H9 (cell line): ENCODE measurements around the gene BSG. TPM values are rescaled to one million over a fixed set of nuclear protein-coding genes. Genes with fewer than 3 reads are reported as not detected.
A peak's percentile ranks its signal among the peaks of the same experiment; 100 is the strongest.

Experiments used
- DNase-seq: peaks from one replicate; pipeline ENCODE4 v3.0.0-alpha.2; 2017
- H2AFZ ChIP-seq: one replicate; pipeline ENCODE4 v1.6.1; 2013; ENCODE audit warnings: mild to moderate bottlenecking, low read length, control low read depth, moderate library complexity
- H2AK5ac ChIP-seq: 2 replicates; pipeline ENCODE4 v1.6.1; 2013; ENCODE audit warnings: low read length, control low read depth, mixed read lengths; ENCODE audit not compliant: insufficient read length
- H2BK120ac ChIP-seq: one replicate; pipeline ENCODE4 v1.6.1; 2013; ENCODE audit warnings: low read depth, mild to moderate bottlenecking, low read length, control low read depth, inconsistent platforms; ENCODE audit not compliant: poor library complexity, severe bottlenecking
- H2BK12ac ChIP-seq: 2 replicates; pipeline ENCODE4 v1.6.1; 2013; ENCODE audit warnings: low read length, control low read depth, mixed read lengths, low read depth; ENCODE audit not compliant: insufficient read length
- H2BK15ac ChIP-seq: 2 replicates; pipeline ENCODE4 v1.6.1; 2013; ENCODE audit warnings: low read depth, low read length, control low read depth
- H2BK20ac ChIP-seq: one replicate; pipeline ENCODE4 v1.6.1; 2013; ENCODE audit warnings: low read depth, mild to moderate bottlenecking, low read length, control low read depth, inconsistent platforms; ENCODE audit not compliant: poor library complexity, severe bottlenecking
- H2BK5ac ChIP-seq: 2 replicates; pipeline ENCODE4 v1.6.1; 2013; ENCODE audit warnings: low read length, control low read depth, mixed read lengths; ENCODE audit not compliant: insufficient read length
- H3K14ac ChIP-seq: 2 replicates; pipeline ENCODE4 v1.6.1; 2013; ENCODE audit warnings: low read length, control low read depth; ENCODE audit not compliant: insufficient read depth
- H3K18ac ChIP-seq: 2 replicates; pipeline ENCODE4 v1.6.1; 2013; ENCODE audit warnings: low read depth, mild to moderate bottlenecking, mixed read lengths, low read length, control low read depth; ENCODE audit not compliant: insufficient read length
- H3K23ac ChIP-seq: 2 replicates; pipeline ENCODE4 v1.6.1; 2013; ENCODE audit warnings: low read length, control low read depth, mixed read lengths, low read depth; ENCODE audit not compliant: insufficient read length
- H3K23me2 ChIP-seq: 2 replicates; pipeline ENCODE4 v1.6.1; 2013; ENCODE audit warnings: low read depth, mild to moderate bottlenecking, mixed read lengths, low read length, control low read depth; ENCODE audit not compliant: insufficient read length, poor library complexity, severe bottlenecking
- H3K27ac ChIP-seq: 2 replicates; pipeline ENCODE4 v1.5.1; 2013; ENCODE audit warnings: low read length, control low read depth, mixed read lengths, low read depth; ENCODE audit not compliant: insufficient read length
- H3K27me3 ChIP-seq: 2 replicates; pipeline ENCODE4 v1.6.1; 2013; ENCODE audit warnings: low read length, control low read depth, inconsistent platforms; ENCODE audit not compliant: insufficient read depth
- H3K4ac ChIP-seq: 2 replicates; pipeline ENCODE4 v1.6.1; 2013; ENCODE audit warnings: low read depth, mild to moderate bottlenecking, control low read depth, inconsistent platforms, low read length, moderate library complexity
- H3K4me1 ChIP-seq: 2 replicates; pipeline ENCODE4 v1.6.1; 2013; ENCODE audit warnings: low read length, control low read depth, inconsistent platforms; ENCODE audit not compliant: insufficient read depth
- H3K4me2 ChIP-seq: 2 replicates; pipeline ENCODE4 v1.6.1; 2013; ENCODE audit warnings: low read length, control low read depth, mixed read lengths; ENCODE audit not compliant: insufficient read length, insufficient read depth
- H3K56ac ChIP-seq: 2 replicates; pipeline ENCODE4 v1.6.1; 2013; ENCODE audit warnings: low read depth, mild to moderate bottlenecking, mixed read lengths, low read length, control low read depth; ENCODE audit not compliant: insufficient read length
- H3K79me1 ChIP-seq: 2 replicates; pipeline ENCODE4 v1.6.1; 2013; ENCODE audit warnings: low read depth, mild to moderate bottlenecking, moderate library complexity, low read length, control low read depth, inconsistent platforms; ENCODE audit not compliant: insufficient read depth, poor library complexity, severe bottlenecking
- H3K79me2 ChIP-seq: 2 replicates; pipeline ENCODE4 v1.6.1; 2013; ENCODE audit warnings: low read length, control low read depth, inconsistent platforms; ENCODE audit not compliant: insufficient read depth
- H3K9ac ChIP-seq: 2 replicates; pipeline ENCODE4 v1.6.1; 2013; ENCODE audit warnings: low read length, control low read depth, mixed read lengths; ENCODE audit not compliant: insufficient read length; ENCODE audit errors: extremely low read depth
- H3K9me3 ChIP-seq: one replicate; pipeline ENCODE4 v1.6.1; 2013; ENCODE audit warnings: low read depth, low read length, inconsistent platforms; ENCODE audit not compliant: control insufficient read depth
- H3T11ph ChIP-seq: one replicate; pipeline ENCODE4 v1.6.1; 2013; ENCODE audit warnings: mild to moderate bottlenecking, low read length, control low read depth, inconsistent platforms
- H4K20me1 ChIP-seq: one replicate; pipeline ENCODE4 v1.6.1; 2013; ENCODE audit not compliant: control insufficient read depth, insufficient read length, insufficient read depth
- H4K5ac ChIP-seq: 2 replicates; pipeline ENCODE4 v1.6.1; 2013; ENCODE audit warnings: low read depth, mild to moderate bottlenecking, mixed read lengths, low read length, control low read depth; ENCODE audit not compliant: insufficient read length
- H4K8ac ChIP-seq: replicated peaks from 2 replicates; pipeline ENCODE4 v1.6.1; 2013; ENCODE audit warnings: low read length, control low read depth, mixed read lengths, low read depth; ENCODE audit not compliant: insufficient read length
- H4K91ac ChIP-seq: 2 replicates; pipeline ENCODE4 v1.6.1; 2013; ENCODE audit warnings: low read depth, mild to moderate bottlenecking, moderate library complexity, mixed read lengths, low read length, control low read depth; ENCODE audit not compliant: insufficient read length
- H3K27ac Mint-ChIP-seq, 3 experiments: 2 replicates in 2 of 3; 3 replicates in 1 of 3; pipeline ENCODE4 v1.8.0; 2020 to 2021; ENCODE audit warnings: mixed read lengths in 3 of 3, mild to moderate bottlenecking in 1 of 3, moderate library complexity in 1 of 3
- H3K27me3 Mint-ChIP-seq: 2 replicates; pipeline ENCODE4 v1.8.0; 2021; ENCODE audit warnings: low read depth, mild to moderate bottlenecking, moderate library complexity, mixed read lengths
- H3K36me3 Mint-ChIP-seq, 3 experiments: 2 replicates in 2 of 3; 3 replicates in 1 of 3; pipeline ENCODE4 v1.8.0; 2020 to 2021; ENCODE audit warnings: low read depth in 3 of 3, mixed read lengths in 3 of 3; ENCODE audit not compliant: insufficient read depth in 1 of 3
- H3K4me1 Mint-ChIP-seq, 2 experiments: 2 replicates each; pipeline ENCODE4 v1.8.0; 2020; ENCODE audit warnings: mixed read lengths in 2 of 2
- H3K4me3 Mint-ChIP-seq, 2 experiments: 2 replicates in 1 of 2; 3 replicates in 1 of 2; pipeline ENCODE4 v1.8.0; 2020 to 2021; ENCODE audit warnings: mild to moderate bottlenecking in 2 of 2, mixed read lengths in 2 of 2, moderate library complexity in 1 of 2
- H3K9me3 Mint-ChIP-seq, 2 experiments: 2 replicates in 1 of 2; 3 replicates in 1 of 2; pipeline ENCODE4 v1.8.0; 2020; ENCODE audit warnings: mild to moderate bottlenecking in 2 of 2, mixed read lengths in 2 of 2, moderate library complexity in 1 of 2
- WGBS: extraction: QIAGEN DNeasy Blood & Tissue Kit; methylation state at CpG from one replicate; pipeline ENCODE4 v1.1.7; 2013; ENCODE audit warnings: missing lambda C conversion rate, low lambda C conversion rate, mixed read lengths; ENCODE audit not compliant: insufficient read length; ENCODE audit errors: extremely low coverage; 5-methylcytosine and 5-hydroxymethylcytosine counted together
- total RNA-seq: library from RNA; stranded (reverse); gene quantifications from 2 replicates; pipeline ENCODE4 v1.2.1, GENCODE V29; 2021
- TF ChIP-seq, protein P1 (sequence below): fragments of 200-600 bp; sonication (generic); conservative IDR thresholded peaks from 3 replicates; pipeline ENCODE4 v1.8.0; 2021; ENCODE audit warnings: antibody characterized with exemption, mild to moderate bottlenecking

BSG gene
- total RNA-seq, 1 experiment from 2014 or later: 715 TPM

DNA sequence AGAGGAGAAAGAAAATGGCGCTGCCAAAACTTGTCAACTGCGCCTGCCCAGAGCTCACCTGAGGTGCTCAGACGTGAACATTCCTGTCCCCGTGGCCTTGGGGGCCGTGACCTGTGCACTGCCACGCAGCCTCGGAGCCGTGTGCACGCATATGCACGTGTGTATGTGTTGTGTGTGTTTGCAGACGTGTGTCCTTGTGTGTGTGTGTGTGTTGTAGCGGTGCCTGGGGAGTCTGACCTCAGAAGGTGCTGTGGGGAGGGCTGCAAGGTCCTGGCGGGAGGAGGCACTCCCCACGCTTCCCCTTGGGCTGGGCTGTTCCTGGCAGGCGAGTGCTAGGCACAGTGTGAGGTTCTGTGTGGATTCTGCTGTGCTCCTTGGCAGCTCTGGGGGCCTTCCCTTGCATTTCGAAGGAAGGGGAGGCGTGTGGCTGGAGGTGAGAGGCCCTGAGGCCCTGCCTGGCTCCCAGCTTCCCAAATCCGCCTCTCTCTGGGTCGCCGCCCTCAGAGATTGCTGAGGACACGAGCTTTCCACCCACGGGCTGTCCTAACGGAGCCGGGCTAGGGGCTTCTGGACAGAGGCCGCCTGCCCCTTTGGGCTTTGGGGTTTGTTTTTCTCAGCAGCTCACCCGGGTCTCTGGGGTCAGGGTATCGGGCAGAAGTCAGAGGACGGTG, 4.5 kb downstream of the BSG start:
- H2AK5ac ChIP-seq: no peak overlapping the region
- Mint-ChIP-seq H3K4me3 (no peak overlapping the region), H3K27me3 (no peaks in the 10 kb centered on the region), H3K9me3 (no peaks in the 10 kb centered on the region), H3K27ac (peak overlapping the region in 1 of 3 experiments; percentile 89; a peak in 2 of 7 replicates), H3K36me3 (peaks cover 6 to 31% (median 31%) of the 10 kb centered on the region in 3 experiments; a peak in 6 of 7 replicates), H3K4me1 (peaks cover 16 to 31% of the 10 kb centered on the region in 2 experiments)
- H3K9ac ChIP-seq: no peak overlapping the region
- no peak overlapping the region for H4K91ac ChIP-seq
- H3K4ac ChIP-seq: no peak overlapping the region
- H3K27me3 ChIP-seq: no peaks in the 10 kb centered on the region
- H3K4me1 ChIP-seq: no peaks in the 10 kb centered on the region; the same call in 1 of the 2 replicates
- TF ChIP-seq, protein P1, sequence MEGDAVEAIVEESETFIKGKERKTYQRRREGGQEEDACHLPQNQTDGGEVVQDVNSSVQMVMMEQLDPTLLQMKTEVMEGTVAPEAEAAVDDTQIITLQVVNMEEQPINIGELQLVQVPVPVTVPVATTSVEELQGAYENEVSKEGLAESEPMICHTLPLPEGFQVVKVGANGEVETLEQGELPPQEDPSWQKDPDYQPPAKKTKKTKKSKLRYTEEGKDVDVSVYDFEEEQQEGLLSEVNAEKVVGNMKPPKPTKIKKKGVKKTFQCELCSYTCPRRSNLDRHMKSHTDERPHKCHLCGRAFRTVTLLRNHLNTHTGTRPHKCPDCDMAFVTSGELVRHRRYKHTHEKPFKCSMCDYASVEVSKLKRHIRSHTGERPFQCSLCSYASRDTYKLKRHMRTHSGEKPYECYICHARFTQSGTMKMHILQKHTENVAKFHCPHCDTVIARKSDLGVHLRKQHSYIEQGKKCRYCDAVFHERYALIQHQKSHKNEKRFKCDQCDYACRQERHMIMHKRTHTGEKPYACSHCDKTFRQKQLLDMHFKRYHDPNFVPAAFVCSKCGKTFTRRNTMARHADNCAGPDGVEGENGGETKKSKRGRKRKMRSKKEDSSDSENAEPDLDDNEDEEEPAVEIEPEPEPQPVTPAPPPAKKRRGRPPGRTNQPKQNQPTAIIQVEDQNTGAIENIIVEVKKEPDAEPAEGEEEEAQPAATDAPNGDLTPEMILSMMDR: no peak
- H2BK12ac ChIP-seq: no peak overlapping the region
- no peak overlapping the region for H3K23ac ChIP-seq
- WGBS: no CpG with 5 or more reads among the region's 28 CpGs
- peaks cover 6% of the 10 kb centered on the region for H3K79me1 ChIP-seq
- H3K4me2 ChIP-seq: no peak overlapping the region
- H3T11ph ChIP-seq: no peak overlapping the region
- H2AFZ ChIP-seq: no peak overlapping the region
- H3K18ac ChIP-seq: no peak overlapping the region
- no peak overlapping the region for H2BK120ac ChIP-seq
- H3K27ac ChIP-seq: no peak overlapping the region
- peak overlapping the region; percentile 33 for H4K5ac ChIP-seq
- H4K20me1 ChIP-seq: peaks cover 2% of the 10 kb centered on the region
- peaks cover 51% of the 10 kb centered on the region for H3K79me2 ChIP-seq
- H2BK5ac ChIP-seq: no peak overlapping the region
- no peak for DNase-seq
- no peak overlapping the region for H2BK20ac ChIP-seq
- H2BK15ac ChIP-seq: no peak overlapping the region
- H3K14ac ChIP-seq: no peak overlapping the region
- no peak overlapping the region for H3K56ac ChIP-seq
- H3K9me3 ChIP-seq: no peaks in the 10 kb centered on the region
- no peak overlapping the region for H4K8ac ChIP-seq
- peaks cover 8% of the 10 kb centered on the region for H3K23me2 ChIP-seq
